LHCN-M2 (cell line): Measurements from ENCODE around the gene UBE3D. TPM values are rescaled to one million over a fixed set of nuclear protein-coding genes. Genes with fewer than 3 reads are reported as not detected.
"Not testable (repeated sequence)": the region's sequence is repeated elsewhere in the genome, so short reads cannot be mapped to it uniquely, and the experiment has no call there.

Experiments used
- DNase-seq: peaks from one replicate; pipeline ENCODE4 v3.0.0-alpha.2; 2012; ENCODE audit warnings: low read depth
- total RNA-seq: library from RNA; depleted of rRNA; stranded (reverse); fragments of >200 nt; gene quantifications from 2 replicates; pipeline ENCODE4 v1.2.3, GENCODE V29; 2014

UBE3D gene
- total RNA-seq, 1 experiment from 2014 or later, result 4.4 TPM

DNA sequence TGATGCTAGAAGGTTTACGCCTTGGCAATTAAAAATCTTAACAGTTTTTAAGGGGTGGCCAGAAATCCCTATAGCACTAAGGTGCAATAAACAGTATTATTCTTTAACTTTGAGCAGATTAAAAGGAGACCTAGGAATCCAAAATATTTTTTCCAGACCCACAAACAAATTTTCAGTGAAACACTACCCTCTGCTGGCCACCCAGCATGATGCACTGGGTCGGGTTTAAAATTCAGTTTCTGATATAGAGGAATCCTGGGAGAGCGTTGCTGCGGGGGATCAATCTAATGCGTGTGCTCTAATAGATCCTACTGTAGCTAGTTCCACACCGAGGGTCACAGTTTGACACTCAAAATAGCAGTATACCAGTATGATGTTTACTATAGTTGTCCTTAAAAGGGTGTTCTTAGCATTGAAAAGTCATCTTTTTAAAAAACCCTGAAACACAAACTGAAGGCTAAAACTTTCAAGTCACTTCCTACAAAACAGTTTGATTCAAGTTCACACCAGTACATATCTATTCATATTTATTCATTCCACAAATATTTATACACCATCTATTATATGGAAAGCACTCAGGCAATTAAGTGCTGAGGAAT is 10.2 kb downstream of the UBE3D start:
- peak; percentile 30 for DNase-seq

DNA sequence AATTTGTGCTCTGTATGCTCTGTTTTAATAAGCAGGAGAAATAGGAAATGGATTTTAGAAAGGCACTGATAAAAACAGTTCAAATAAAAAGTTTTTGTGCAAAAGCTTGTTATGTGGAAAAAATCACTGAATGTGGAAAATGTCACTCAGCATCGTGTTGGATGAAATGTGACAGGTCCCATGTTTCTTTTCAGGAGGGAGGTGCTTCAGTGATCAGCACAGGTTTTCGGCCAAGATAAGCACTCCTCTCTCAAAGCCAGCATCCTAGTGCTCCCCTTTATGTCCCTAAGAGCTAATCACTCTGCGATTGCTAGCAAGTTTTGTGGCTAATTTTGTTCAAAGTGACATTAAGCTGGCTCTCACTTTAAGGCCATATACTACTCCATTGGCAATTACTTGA is 12.0 kb downstream of the UBE3D start:
- DNase-seq, result no peak

DNA sequence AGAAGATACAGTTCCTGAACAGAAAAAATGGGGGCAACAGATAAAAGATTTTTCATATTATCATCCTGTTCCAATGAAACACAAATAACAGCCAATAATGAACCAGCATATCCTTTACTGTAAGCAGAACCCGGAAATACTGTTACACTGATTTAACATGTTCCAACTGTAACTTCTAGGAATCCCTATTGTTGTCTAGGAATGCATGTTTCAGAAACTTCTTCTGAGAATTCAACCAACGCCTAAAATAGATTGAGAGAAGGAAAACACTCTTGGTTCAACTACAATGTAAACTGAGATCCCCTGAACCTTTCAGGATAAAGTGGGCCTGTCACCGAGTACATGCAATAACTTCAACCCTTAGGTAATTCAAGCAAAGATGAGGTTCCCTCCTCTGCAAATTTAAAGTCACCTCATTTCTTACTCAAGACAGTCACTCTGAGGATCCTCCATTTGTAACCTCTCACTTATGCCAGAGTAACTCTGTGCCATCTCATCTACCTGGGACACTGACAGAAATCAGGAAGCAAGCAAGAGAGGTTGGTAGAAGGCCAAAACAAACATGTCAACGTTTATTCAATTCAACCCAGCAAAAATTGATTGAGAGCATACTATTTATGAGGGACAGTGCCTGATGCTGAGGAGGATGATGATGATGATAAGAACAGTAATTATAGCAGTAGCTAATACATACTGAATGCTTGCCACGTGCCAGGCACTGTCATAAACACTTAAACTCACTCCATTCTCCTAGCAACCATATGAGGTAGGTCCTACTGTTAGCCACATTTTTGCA is 14.1 kb downstream of the UBE3D start:
- no peak for DNase-seq

DNA sequence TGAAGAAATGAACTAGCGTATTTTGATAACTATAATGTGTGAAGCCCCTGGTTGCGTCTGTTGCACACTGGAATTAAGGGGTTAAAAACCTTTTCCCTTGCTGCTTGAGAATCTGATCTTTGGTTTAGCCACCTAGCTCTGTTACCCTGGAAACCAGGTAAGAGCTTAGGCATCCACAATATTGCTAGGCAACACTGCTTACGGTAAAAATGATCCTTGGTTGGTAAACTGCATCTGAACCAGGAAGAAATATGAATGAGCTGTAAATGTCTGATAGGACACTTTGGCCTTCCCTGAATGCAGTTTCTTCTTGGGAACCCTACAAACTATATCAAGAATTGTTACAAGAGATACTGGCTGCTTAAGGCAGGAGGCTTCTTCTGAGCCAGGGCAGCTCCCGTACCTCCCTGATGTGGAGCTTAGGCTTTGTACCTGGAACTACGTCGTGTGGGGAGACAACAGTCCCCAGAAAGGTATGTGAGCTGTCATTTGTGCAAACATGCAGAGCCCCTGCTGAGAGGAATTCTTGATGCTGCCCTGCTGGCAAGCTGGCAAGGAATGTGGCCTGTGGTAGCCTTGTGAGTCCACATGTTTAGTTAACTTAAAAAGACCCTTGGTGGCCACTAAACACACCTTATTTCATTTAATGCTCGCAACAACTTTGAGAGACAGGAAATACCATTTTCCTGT is 18.4 kb downstream of the UBE3D start:
- no peak for DNase-seq

DNA sequence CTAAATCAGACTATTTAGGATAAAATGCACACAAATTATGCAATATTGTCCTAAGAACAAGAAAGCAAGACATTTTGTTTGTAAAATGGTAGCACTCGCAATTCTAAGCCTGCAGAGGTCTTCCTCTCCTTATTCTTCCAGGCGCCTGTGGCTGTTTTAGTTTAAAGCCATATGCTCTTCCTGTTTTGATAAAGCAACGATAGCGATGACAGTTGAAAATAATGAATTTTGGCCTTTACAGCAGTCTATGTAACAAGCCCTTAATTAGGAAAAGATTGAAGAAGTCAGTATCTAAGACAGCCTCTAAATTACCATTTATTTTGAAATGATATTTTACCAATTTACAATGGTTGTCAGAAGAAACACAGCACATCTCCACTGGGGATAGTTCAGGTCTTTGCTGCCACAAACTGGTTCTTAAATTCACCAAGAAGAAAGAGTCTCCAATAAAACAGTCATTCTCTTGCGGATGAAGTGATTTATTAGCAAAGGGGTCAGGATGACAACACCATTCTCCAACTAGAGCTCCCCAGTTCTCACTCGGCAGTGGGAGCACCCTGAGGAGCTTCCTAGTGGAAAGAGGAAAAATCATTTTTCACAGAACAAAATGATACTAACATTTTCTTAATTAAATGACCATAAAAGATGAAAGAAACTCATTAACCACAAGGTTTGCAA is 21.4 kb downstream of the UBE3D start:
- DNase-seq, result no peak

DNA sequence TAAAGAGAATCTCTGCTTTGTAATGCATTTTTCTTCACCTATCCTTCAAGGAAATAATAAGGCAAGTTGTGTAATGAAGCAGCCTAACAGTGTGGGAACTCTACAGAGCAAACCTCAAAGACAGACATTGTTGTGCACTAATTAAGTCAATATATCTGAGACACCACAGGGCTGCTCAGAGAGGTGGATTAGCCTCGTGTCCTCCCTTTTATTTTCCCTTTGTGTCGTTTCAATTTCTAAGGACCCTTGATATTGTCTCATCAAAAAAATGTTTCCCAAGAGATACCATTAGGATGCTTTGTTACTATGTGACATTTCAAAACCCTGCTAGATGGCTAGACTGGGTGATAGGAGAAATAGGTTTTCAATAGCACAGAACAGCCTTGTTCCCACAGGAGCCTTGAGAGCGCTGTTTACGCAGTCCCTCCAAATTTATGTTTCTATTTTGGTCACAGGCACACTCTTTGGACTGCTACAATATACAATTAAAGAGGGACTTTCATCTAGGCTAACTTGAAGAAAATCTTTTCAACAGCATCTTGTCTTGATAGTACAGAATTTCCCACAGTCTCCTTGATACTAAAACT is 23.1 kb downstream of the UBE3D start:
- DNase-seq, result no peak

DNA sequence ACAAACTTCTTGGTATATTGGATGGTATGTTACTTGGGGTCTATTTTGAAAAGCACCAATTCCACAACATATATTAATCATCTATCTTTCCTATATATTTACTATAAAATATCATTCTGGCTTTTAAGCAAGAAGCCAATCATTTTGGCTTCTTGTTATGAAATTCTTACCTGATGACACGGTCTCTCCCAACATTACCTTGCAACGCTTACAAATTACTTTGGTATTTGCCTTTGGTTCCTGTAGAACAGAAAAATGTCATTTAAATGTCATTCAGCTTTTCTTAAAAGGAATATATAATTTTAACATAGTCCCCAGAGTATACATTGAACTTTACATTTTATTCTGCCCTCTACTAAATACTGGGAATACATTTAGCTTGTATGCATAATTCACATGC is 27.4 kb downstream of the UBE3D start:
- DNase-seq, result no peak

DNA sequence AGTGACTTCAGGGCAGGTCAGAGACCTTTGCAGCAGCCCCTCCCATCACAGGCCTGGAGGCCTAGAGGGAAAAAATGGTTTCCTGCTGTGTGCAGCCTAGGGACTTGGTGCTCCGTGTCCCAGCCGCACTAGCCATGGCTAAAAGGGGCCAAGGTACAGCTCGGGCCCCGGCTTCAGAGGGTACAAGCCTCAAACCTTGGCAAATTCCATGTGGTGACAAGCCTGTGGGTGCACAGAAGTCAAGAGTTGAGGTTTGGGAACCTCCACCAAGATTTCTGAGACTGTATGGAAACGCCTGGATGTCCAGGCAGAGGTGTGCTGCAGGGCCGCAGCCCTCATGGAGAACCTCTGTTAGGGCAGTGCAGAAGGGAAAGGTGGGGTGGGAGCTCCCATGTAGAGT is 34.0 kb downstream of the UBE3D start:
- peak; percentile 2 for DNase-seq

DNA sequence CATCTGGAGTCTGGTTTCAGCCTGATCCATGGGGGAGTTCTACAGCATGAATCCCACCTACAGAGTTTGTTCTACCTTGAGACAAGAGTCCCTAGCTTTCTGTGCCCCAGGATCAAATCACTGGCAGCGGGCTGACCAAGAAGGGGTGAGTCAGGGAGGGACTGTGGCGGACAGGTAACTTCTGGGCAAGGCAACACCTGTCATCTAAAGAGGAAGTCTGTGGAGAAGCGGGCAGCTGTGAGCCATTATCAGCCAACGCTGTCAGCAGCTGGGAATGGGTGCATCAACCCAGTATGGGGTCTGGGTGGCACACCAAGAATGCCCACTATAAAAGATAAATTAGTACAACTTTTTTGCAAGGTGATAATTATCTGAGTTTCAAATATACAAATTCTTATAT is 45.9 kb downstream of the UBE3D start:
- DNase-seq, result peak; percentile 38

DNA sequence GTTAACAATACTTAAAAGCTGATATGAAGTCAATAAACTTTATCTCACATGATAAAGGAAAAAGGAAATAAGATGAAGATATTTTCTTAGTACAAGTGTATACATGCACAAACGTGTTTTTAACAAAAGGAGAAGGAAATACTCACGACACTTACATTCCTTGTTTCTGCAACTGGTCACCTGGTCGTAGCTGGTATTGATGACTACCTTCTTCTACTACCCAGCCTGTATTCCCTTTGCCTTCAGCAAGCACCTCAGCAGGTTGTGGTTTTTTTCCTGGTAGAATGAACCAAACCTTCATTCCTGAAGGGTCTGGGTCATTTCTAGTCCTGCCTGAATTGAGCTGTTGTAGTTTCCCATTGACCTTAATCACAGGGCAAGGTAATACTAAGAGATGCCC is 54.5 kb downstream of the UBE3D start:
- not testable (repeated sequence) for DNase-seq

DNA sequence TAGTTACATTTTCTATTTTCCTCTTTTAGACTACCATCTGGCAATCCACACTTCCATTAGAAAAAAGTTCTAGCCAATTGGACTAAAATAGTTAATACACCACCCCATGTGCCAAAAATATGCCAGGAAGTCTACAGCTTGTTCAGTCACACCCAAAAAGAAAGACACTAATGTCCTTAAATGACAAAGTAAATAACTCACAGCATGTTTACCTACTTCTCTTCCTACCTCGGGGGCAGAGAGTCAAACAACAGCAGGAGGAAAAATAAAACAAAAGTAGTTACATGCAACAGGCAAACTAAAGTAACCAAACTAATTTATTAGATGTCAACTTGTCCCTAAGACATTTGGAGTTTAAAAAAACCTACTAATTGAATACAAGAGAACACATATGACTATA is 57.0 kb downstream of the UBE3D start:
- DNase-seq, result no peak

DNA sequence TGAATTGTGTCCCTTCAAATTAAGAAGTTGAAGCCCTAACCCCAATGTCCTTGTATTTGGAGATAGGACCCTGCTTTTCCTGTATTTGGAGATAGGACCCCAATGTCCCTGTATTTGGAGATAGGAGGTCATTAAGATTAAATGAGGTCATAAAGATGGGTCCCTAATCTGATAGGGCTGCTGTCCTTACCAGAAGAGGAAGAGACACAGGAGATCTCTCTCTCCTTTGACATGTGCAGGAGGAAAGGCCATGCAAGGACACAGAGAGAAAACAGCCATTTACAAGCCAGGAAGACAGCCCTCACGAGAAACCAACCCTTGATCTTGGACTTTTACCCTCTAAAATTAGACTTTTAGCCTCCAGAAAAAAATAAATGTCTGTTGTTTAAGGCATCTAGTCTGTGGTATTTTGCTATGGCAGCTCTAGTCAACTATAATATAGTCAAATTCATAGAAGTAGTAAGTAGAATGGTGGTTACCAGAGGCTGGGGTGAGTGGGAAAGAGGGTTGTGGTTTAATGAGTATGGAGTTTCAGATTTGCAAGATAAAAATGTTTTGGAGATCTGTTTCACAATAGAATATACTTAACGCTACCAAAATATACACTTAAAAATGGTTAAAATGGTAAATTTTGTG is 59.3 kb downstream of the UBE3D start:
- DNase-seq, result no peak

DNA sequence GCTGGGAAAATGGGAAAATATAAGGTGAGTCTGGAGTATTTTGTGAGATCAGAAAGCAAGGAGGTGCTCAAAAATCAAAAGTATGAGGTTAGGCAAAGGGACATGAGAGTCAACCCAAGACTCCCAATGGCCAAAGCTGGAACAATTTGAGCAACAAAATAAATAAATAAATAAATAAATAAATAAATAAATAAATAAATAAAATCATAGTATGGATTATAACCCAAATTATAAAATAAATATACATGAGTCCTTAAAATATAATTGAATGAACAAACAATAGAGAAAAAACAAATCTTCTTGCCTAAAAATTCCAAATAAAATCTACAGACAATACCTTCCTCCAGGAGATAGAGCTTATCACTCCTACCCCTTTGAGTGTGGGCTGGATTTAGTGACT is 69.5 kb downstream of the UBE3D start:
- no peak for DNase-seq

DNA sequence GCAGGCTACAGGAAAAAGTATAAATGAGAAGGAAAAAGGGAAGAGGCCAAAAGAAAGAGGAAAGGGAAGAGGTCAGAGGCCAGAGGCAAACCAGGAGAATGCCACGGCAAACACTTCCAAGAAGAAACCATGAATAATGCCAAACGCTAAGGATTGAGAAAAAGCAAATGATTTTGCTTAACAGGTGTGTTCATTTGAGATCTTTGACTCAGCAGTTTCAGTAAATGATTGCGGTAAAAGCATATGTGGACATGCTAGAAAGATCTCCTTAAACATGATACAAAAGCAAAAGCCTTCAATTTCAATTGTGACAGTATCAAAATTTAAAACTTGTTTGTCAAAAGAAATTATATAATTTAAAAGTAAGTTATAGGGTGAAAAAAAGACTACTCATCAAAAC is 70.6 kb downstream of the UBE3D start:
- DNase-seq, result peak; percentile 65

DNA sequence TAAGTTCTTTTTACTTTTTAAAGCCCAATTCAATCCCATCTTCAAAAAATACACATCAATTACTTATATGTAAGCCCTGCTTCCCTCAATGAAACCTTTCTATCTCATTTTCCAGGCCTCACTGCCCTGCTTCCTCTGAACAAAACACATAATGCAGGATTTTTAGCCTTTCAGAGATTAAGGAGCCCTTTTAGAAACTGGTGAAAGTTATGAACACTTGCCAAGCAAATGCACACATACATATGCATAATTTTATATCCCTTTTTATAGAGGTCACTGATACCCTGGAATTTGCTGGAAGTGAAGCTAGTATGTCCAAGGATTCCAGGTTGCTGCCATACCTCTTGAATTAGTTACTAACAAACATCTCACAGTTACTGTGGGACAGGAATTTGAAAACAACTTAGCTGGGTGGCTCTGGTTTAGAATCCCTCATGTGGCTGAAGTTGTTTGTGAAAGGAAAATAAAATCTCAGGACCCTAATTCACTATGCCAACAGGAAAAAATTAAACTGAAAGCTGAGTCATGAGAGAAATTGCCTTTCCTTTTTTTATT is 75.8 kb downstream of the UBE3D start:
- no peak for DNase-seq

DNA sequence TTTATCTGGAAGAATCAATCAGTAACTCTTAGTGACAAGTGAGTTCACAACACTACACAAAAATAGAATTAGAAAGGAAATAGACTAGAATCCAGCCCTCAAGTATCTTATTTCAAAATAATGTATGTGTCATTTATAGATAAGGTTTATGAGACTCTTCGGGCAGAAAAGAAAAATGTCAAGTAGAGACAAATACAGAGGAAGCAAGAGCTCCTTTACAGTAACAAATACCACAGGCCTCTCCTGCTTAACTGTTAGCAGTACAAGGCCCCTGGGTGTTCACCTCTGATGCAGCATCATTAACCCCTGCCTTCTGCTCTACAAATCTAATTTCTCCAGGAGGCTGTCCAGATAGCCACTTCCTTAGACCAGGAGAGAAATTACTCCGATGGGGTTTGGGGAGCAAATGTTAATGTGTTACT is 76.7 kb downstream of the UBE3D start:
- no peak for DNase-seq

DNA sequence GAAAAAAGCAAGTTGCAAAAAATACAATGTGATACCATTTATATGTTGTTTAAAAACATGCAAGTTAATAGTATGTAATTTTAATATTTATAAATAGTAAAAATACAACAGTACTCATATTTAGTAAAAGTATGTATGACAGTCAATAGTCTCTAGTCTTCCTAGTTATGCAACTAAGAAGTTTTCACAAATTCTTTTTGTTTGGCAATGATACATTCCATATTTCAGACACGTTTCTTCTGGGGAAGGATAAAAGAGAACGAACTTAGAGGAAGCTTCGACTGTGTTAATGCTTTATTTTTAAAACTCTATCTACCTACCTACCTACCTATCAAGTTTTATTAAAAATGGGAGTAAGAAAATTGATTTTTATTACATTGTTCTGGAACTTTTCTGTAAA is 77.7 kb downstream of the UBE3D start:
- DNase-seq, result no peak

DNA sequence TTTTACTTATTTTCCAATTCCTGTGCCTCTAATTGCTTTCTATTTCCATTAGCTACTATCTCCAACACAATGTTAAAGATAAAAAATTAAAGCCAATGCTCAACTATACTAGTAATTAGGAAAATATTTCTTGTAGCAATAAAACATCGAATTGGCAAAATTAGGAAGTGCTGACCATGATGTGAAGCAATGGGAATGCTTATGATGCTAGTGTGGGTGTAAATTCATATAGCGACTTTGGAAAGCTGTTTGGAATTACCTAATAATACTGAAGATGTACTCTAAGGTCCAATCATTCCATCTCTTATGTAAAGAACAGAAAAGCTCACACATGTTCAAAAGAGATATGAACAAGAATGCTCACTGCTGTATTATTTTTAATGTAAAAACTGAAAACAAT is 78.2 kb downstream of the UBE3D start:
- DNase-seq, result no peak

DNA sequence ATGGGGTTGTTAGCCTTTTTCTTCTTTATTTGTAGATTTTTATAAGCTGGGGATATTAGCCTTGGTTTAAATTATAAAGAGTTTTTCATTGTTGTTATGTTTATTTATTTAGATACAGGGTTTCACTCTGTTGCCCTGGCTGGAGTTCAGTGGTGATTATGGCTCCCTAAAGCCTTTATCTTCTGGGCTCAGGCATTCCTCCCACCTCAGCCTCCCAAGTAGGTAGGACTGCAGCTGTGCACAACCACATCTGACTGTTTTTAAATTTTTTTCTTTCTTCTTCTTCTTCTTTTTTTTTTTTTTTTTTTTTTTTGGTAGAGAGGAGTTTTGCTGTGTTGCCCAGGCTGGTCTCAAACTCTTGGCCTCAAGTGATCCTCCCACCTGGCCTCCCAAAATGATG is 80.9 kb downstream of the UBE3D start:
- no peak for DNase-seq

DNA sequence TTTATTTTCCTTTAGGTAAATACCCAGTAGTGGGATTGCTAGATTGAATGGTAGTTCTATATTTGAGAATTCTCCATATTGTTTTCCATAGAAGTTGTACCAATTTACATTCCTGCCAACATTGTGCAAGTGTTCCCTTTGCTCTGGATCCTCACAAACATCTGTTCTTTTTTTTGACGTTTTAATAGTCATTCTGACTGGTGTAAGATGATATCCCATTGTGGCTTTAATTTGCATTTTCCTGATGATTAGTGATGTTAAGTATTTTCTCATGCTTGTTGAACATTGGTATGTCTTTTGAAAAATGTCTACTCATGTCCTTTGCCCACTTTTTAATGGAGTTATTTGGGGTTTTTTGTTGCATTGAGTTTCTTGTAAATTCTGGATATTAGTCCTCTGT is 85.6 kb downstream of the UBE3D start:
- DNase-seq, result peak; percentile 95

DNA sequence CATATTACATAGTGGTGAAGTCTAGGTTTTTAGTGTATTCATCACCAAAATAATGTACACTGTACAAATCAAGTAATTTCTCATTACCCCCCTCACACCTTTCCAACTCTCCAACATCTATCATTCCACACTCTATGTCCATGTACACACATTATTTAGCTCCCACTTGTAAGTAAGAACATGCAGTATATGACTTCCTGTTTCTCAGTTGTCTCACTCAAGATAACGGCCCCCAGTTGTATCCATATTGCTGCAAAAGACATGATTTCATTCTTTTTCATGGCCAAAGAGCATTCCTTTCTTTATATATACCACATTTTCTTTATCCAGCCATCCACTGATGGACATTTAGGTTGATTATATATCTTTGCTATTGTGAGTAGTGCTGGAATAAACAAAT is 86.0 kb downstream of the UBE3D start:
- DNase-seq, result no peak
